Upper lobe of left lung (tissue), 6 donors: ENCODE measurements around the gene CYP24A1. TPM values are rescaled to one million over a fixed set of nuclear protein-coding genes. Genes with fewer than 3 reads are reported as not detected.

ENCODE experiments used
- ATAC-seq, 2 donors: fragments of 200-7000 bp; cut with Tn5 transposase; one replicate each; pipeline ENCODE4 v1.9.1; 2022; ENCODE audit warnings: mild to moderate bottlenecking in 2 of 2, moderate library complexity in 2 of 2; ENCODE audit not compliant: low FRiP score in 2 of 2
- DNase-seq, 2 donors: peaks; one replicate each; pipeline ENCODE4 v3.0.0-alpha.2; 2019 to 2020
- H3K27ac ChIP-seq, 4 donors: fragments of 200-600 bp; sonication (generic); one replicate each; pipeline ENCODE4 v1.5.1; 2016 to 2019
- H3K27me3 ChIP-seq, 4 donors: fragments of 200-600 bp; sonication (generic); one replicate each; pipeline ENCODE4 v1.5.1; 2017 to 2019
- H3K36me3 ChIP-seq, 4 donors: fragments of 200-600 bp; sonication (generic); one replicate each; pipeline ENCODE4 v1.5.1; 2016 to 2019
- H3K4me1 ChIP-seq, 4 donors: fragments of 200-600 bp; sonication (generic); one replicate each; pipeline ENCODE4 v1.5.1; 2018 to 2019
- H3K4me3 ChIP-seq, 4 donors: fragments of 200-600 bp; sonication (generic); one replicate each; pipeline ENCODE4 v1.5.1; 2017 to 2019; ENCODE audit warnings: mild to moderate bottlenecking in 2 of 4, moderate library complexity in 1 of 4
- H3K9me3 ChIP-seq, 4 donors: fragments of 200-600 bp; sonication (generic); one replicate each; pipeline ENCODE4 v1.5.1; 2018 to 2019
- CTCF ChIP-seq, 6 experiments: fragments of 450-650 bp in 4 of 6; fragments of 200-600 bp in 2 of 6; sonication (generic) in 2 of 6; IDR thresholded peaks; one replicate each; pipeline ENCODE4 v1.5.1; 2016 to 2019; ENCODE audit warnings: antibody characterized with exemption in 6 of 6
- EP300 ChIP-seq, 4 donors: sonication (generic); formaldehyde crosslinking; IDR thresholded peaks; one replicate each; pipeline ENCODE4 v1.5.1; 2017; ENCODE audit warnings: antibody characterized with exemption in 4 of 4, control low read depth in 2 of 4
- POLR2A ChIP-seq, 4 donors: fragments of 450-650 bp; IDR thresholded peaks; one replicate each; pipeline ENCODE4 v1.5.1; 2016 to 2017; ENCODE audit warnings: antibody characterized with exemption in 4 of 4, mild to moderate bottlenecking in 2 of 4
- POLR2AphosphoS5 ChIP-seq, 2 donors: sonication (generic); formaldehyde crosslinking; IDR thresholded peaks; one replicate each; pipeline ENCODE4 v1.5.1; 2017; ENCODE audit warnings: antibody characterized with exemption in 2 of 2
- WGBS, 2 donors: methylation state at CpG; one replicate each; pipeline ENCODE4 v1.1.5; 2017 to 2018; 5-methylcytosine and 5-hydroxymethylcytosine counted together
- total RNA-seq, 6 donors: library from RNA; depleted of rRNA in 4 of 6; stranded (reverse); fragments of >200 nt in 4 of 6; gene quantifications; one replicate each; pipeline versions ENCODE4 v1.1.0 to v1.2.1, GENCODE V29; 2016 to 2021
- donor health status: DM: no; HTN: no; CAD: no; lungs with moderate emphysema.
- donor health status: DM: no; HTN: yes; CAD: no; lungs with severe emphysema.

CYP24A1 gene
- total RNA-seq, 6 donors from 2014 or later = 0.13 to 31.0 (median 0.61) TPM; not detected in 1

GRCh38 chr20:54200487-54201267 is 26.9 kb upstream of the CYP24A1 start:
- WGBS, 2 donors = 41 to 54% methylated on average over 7 of the region's 7 CpGs
- Histone ChIP-seq H3K27me3 (no peaks in the 10 kb centered on the region), H3K4me1 (no peaks in the 10 kb centered on the region), H3K27ac (no peak overlapping the region), H3K4me3 (no peak overlapping the region), H3K9me3 (no peaks in the 10 kb centered on the region), H3K36me3 (no peaks in the 10 kb centered on the region)
- DNase-seq (no peak), ATAC-seq (no peak)
- no peak for TF ChIP-seq POLR2AphosphoS5 (IDR thresholded peaks at IDR 0.05)
- no peak for TF ChIP-seq CTCF (IDR thresholded peaks at IDR 0.05)
- TF ChIP-seq POLR2A (IDR thresholded peaks at IDR 0.05) = no peak
- no peak for TF ChIP-seq EP300 (IDR thresholded peaks at IDR 0.05)

- H3K36me3 ChIP-seq = no peaks in the 10 kb centered on the region
- no peak overlapping the region for H3K4me3 ChIP-seq
- peak in 1 of 2 donors; percentile 68 for DNase-seq
- H3K27ac ChIP-seq = no peak overlapping the region
- TF ChIP-seq POLR2A (IDR thresholded peaks at IDR 0.05) (no peak), CTCF (IDR thresholded peaks at IDR 0.05) (peak; percentile 67 to 84 (median 74))
- no peaks in the 10 kb centered on the region for H3K9me3 ChIP-seq
- H3K4me1 ChIP-seq = no peaks in the 10 kb centered on the region
- no peaks in the 10 kb centered on the region for H3K27me3 ChIP-seq
- peak; percentile 74 to 87 for ATAC-seq
- 13 to 14% methylated on average over 7 of the region's 7 CpGs for WGBS, 2 donors
These were observed 26.0 kb upstream of the CYP24A1 start for GRCh38 chr20:54199721-54200176.

- no peaks in the 10 kb centered on the region for H3K9me3 ChIP-seq
- H3K27ac ChIP-seq = no peak overlapping the region
- 71 to 73% methylated on average over 6 of the region's 6 CpGs for WGBS, 2 donors
- H3K4me1 ChIP-seq = no peaks in the 10 kb centered on the region
- no peaks in the 10 kb centered on the region for H3K36me3 ChIP-seq
- TF ChIP-seq POLR2A (IDR thresholded peaks at IDR 0.05) = no peak
- DNase-seq = no peak
- no peaks in the 10 kb centered on the region for H3K27me3 ChIP-seq
- H3K4me3 ChIP-seq = no peak overlapping the region
- ATAC-seq = no peak
These were observed 25.5 kb upstream of the CYP24A1 start for GRCh38 chr20:54199283-54199682.

- Histone ChIP-seq H3K4me3 (no peak overlapping the region), H3K27me3 (no peaks in the 10 kb centered on the region), H3K27ac (no peak overlapping the region), H3K9me3 (no peaks in the 10 kb centered on the region), H3K4me1 (no peaks in the 10 kb centered on the region), H3K36me3 (no peaks in the 10 kb centered on the region)
- no peak for DNase-seq
- WGBS, 2 donors = 77 to 78% methylated on average over 13 of the region's 13 CpGs
- no peak for ATAC-seq
- TF ChIP-seq CTCF (IDR thresholded peaks at IDR 0.05) = peak in 2 of 6 experiments; percentile 14 to 23
- TF ChIP-seq POLR2A (IDR thresholded peaks at IDR 0.05) = no peak
- TF ChIP-seq EP300 (IDR thresholded peaks at IDR 0.05) = no peak
- no peak for TF ChIP-seq POLR2AphosphoS5 (IDR thresholded peaks at IDR 0.05)
These were observed 24.1 kb upstream of the CYP24A1 start for GRCh38 chr20:54197621-54198604.
